ENCODE data around the gene FGFR2.
"Not testable (repeated sequence)": the region's sequence is repeated elsewhere in the genome, so short reads cannot be mapped to it uniquely, and the experiment has no call there.

Gene FGFR2

DNA sequence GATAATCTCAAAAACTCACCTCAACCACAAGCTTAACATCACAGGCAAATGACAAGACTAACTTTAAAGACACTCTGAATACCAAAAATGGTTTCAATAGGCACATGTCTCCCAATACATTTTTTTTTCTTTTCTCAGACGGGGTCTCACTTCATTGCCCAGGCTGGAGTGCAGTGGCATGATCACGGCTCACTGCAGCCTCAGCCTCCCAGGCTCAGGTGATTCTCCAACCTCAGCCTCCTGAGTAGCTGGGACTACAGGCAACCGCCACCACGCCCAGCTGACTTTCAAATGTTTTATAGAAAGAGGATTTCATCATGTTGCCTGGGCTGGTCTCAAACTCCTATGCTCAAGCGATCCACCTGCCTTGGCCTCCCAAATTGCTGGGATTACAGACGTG, 77.7 kb downstream of the FGFR2 start:
- not testable (repeated sequence) for DNase-seq

GRCh38 chr10:121519901-121520493, 78.2 kb downstream of the FGFR2 start:
- DNase-seq: no peak

DNA sequence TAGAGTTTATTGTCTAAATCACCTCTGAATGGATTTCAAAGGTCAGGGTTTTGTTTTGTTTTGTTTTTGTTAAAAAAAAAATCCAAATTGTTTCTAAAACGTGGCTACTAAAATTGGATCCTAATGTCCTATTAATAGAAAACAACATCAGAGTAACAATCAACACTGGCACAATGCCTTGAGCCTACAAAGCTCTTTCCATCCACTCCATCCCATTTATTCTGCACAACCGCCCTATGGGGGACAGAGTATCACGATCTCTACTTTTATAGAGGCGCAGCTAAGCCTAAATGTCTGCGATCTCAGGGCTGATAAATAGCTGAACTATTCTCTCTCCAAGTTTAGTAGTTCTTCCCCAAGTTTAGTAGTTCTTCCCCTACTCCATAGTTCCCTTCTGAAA, 78.8 kb downstream of the FGFR2 start:
- no peak for DNase-seq

DNA sequence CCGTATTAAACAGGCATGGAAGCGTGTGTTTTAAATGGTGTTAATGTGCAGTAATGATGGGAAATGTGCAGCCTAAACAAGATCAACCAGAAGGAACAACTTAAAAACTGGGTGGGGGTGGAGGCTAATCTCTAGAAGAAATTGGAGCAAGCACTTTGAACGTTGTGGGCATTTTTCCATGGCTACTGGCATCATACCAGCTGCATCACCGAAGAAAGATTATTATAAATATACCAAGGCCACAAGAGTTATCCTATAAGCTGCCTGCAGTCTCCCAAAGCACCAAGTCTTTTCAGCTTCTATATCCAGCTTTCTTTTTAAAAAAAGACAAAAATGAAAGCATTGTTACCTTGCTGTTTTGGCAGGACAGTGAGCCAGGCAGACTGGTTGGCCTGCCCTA, 79.9 kb downstream of the FGFR2 start:
- no peak for DNase-seq

GRCh38 chr10:121516093-121516865, 82.0 kb downstream of the FGFR2 start:
- no peak for DNase-seq

- no peak for DNase-seq
These were observed 83.9 kb downstream of the FGFR2 start for GRCh38 chr10:121514141-121514865.

DNA sequence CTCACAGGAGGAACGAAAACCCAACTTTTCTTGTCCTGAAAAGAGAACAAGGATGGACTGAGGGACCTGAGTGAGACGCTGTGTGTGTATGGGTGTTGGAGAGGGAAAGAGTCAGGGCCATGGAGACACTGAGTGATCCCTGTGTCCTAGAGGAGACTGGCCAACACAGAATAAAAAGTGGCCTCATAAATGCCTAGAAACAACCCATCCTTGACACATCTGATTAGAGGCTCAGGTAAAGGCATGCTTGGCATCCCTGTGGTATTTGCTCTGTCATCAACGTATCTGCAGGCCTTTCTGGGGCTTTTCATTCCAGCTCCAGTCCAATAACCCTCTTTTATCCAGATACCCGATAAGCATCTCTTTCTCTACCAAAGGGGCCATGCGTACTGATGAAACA, 86.3 kb downstream of the FGFR2 start:
- no peak for DNase-seq

GRCh38 chr10:121511460-121511859, 86.8 kb downstream of the FGFR2 start:
- no peak for DNase-seq

GRCh38 chr10:121510201-121510771, 88.0 kb downstream of the FGFR2 start:
- no peak for DNase-seq

- no peak for DNase-seq
These were observed 88.4 kb downstream of the FGFR2 start for GRCh38 chr10:121509796-121510195.

DNA sequence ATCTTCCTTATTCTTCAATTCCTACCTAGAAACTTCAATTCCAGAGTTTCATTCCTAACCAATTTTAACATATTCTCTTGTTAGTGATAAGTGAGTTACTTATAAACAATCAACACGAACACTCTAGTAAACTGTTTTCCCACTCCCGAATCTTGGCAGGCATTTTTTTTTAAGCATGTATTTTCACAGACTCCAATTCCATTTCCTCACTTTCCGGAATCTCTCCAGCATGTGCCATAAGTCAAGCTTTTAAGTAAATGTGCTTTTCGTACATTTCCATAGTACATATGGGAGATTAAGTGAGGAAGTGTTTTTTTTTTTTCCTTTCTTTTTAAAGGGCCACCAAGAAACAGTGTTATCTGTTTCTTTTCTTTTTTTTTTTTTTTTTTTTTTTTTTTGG, 89.1 kb downstream of the FGFR2 start:
- DNase-seq: no peak

DNA sequence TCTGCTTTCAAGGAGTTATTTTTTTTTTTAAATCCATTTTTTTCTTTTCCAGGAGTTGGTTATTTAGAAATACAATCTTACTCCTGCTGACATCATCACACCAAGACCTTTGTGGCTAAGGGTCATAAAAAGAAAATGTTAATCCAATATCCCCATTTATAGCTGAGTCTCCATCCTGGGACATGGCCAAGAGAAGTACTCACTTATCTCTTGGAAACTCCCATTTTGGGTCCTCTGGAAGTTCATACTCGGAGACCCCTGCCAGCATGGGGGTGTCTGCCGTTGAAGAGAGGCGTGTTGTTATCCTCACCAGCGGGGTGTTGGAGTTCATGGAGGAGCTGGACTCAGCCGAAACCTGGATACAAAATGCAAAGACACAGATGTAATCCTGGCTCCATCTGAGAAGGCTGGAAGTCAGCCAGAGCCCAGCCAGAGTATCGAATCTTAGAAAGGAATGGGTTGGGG, 94.6 kb downstream of the FGFR2 start:
- no peak for DNase-seq

GRCh38 chr10:121501796-121502195, 96.4 kb downstream of the FGFR2 start:
- no peak for DNase-seq

GRCh38 chr10:121500701-121501332, 97.4 kb downstream of the FGFR2 start:
- no peak for DNase-seq

DNA sequence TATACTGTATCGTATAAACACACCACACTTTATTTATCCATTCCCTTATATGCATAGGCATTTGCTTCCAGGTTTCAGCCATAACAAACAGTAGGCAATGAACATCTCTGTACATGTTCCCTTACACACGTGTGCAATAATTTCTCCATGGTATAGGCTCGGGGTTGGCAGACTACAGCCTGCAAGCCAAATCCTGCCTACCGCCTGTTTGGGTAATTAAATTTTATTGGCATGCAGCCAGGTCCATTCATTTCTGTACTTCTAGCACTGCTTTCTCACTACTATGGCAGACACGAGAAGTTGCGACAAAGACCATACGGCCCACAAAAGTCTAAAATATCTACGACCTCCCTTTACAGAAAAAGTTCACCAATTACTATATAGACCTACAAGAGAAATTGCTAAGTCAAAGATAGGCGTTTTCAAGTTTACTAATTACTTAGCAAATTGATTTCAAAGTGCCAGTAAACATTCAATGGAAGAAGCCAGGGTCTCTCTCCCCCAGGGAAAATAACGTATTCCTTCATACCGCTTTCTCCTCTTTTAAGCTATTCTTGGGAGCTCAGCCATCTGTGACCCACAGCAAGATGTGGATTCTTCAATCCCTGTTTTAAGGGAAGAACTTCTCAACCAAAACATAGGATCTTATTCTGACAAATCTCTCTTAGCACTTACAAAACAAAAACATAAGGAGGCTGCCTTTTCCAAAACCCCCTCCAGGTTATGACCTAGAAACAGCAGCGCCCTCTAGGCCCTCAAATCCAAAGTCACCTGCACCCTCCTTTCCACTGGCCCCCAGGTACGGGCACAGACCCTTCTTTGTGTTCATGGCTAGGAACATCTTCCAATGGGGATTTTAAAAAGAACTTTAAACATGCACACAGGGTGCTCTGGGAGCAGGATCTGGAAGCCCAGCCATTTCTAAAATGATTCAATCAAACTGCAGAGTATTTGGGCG, 100.5 kb downstream of the FGFR2 start:
- no peak for DNase-seq

DNA sequence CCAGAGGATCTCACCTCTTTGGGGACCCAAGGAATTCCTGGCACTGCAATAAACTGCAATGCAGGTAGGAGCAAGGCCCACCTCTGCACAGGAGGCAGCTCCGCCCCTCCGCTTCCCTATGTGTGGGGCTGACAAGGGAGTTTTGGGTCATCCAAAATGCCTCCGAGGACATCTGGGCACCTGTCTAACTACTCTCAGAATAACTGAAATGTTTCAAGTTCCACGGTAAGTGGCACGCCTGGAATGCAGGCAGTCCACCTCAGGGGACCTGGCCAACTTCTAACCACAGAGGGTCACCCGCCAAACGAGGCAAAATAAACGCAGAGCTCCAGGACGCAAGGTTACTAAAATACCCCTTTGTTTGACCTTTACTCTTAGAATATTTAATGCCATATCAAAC, 102.5 kb downstream of the FGFR2 start:
- DNase-seq: no peak

DNA sequence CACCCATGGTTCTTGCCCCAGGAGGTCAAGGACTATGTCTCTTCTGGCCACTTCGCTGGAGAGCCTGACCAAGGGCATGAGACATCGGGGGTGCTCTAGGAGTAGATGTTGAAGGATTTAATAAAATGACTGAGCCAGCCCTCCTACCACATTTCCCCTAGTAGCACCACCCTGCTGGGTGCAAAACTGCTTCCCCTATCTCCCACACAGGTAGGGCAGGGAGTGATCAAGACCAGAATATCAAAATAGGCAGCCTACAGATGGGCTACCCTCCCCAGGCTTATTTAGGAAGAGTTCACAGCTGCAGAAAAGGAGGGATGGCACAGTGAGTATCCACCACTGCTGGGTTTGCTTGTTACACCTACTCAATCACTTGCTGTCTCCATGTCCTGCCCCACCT, 103.9 kb downstream of the FGFR2 start:
- no peak for DNase-seq

GRCh38 chr10:121493521-121493920, 104.7 kb downstream of the FGFR2 start:
- DNase-seq: no peak

DNA sequence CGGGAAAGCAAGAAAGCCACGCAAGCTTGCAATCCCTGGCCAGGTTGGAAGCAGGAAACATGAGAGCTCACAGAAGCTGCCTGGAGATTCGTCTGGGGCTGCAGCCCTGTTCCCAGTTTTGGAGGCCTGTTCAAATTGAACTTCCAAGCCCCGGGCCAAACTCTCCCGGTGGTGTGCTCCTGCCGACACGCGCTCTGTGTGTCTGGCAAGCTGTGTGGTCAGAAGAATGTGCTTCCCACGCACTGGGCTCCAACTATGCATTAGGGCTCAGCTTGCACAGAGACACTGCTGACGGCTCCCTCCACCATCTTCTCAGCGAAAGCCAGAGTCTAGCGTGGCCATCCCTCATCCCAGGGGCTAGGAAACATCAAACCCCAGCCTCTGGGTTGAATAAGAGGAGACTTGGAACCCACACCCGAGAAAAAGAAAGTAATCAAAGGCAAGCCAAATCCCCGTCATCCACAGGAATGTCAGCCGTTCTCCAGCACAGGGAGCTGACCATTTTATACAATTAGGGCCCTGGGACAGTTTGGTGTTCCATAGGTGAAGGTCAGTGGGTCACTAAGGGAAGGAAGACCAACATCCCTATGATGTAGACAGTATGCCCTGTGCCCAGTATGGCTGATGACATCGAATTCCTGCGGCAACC, 107.2 kb downstream of the FGFR2 start:
- no peak for DNase-seq

- no peak for DNase-seq
These were observed 112.7 kb downstream of the FGFR2 start for GRCh38 chr10:121485436-121486139.

DNA sequence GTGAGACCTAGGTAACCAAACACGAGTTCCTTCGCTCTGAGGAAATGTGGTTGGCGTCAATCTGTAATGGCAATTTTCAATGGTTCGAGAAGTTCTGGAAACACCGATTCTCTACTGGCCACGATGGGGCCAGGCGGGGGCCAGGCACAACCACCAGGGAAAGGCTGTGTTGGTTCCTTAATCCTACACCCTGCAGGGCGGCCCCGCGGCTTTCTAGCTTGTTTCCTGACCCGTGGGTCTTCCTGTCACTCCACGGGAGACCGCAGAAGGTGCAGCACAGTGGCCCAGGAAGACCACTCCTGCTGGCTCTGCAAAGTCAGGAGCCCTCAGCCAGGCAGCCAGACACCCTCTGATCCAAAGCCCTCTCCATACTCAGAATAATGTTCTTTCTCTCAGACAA, 113.4 kb downstream of the FGFR2 start:
- no peak for DNase-seq
